Cerebellar nuclear complex (tissue), 1 donor: ENCODE data around the gene CHST5.

ENCODE experiments used
- DNase-seq, 2 experiments: peaks; one replicate each; lab custom pipeline; 2025; lab: John Stamatoyannopoulos, UW

Gene CHST5

DNA sequence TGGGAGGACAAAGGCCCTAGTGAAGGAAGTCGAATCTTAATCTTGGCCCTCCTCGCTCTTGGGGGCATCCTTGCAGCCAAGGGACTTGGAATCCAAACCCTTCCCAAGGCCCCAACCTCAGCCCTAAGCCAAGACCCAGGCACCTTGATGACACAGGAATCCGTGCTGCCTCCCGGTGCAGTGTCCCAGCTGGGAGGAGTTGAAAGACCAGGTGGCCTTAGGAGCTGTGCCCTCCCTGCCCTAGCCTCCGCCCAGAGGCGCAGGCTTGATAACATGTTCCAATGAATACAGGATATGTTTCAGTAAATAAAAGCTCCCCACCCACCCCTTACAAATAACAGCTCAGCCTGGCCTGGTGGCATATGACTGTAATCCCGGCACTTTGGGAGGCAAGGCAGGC is at the start of gene CHST5:
CHST5 (minus strand) TSS at position 208 of the 400 bp plus-strand sequence. CDS start 5,724 bp downstream, outside the sequence.
- DNase-seq = no peak

DNA sequence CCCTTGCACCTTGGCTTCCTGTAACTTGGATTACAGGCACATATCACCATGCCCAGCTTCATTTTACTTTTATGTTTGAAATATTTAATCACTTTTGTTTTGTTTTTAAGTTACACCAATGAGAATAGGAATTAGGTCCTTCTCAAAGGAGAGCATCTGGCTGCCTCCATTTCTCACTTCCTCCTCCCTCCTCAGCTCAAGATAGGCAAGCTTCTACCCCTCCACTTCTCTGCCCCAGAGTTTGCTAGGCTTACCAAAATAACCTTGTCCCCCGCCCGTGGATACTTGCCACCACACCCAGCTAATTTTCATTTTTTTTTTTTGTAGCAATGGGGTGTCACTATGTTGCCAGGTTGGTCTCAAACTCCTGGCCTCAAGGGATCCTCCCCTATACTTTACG is 48.2 kb upstream of the CHST5 start:
- no peak for DNase-seq

DNA sequence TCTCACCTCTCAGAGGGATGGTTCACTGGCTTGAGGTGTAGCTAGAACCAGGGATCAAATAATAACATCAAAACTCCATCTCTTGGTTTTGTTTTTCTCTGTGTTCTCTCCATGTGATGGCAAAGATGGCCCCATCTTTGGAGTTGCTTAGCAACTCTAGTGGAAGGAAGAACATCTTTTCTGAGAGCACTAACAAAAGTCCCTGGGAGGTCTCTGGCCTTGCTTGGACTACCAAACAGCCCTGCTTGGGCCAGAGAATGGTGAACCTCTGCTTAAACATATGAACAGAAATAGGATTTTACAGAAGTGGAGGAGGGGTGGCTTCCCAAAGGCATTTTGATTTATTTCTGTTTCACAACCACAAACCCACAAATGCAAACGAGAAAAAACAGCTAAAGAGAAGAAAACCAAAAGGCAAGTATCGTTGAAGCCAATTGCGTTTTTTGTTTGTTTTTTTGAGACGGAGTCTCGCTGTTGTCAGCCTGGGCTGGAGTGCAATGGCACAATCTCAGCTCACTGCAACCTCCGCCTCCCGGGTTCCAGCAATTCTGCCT is 43.5 kb upstream of the CHST5 start:
- DNase-seq = no peak

DNA sequence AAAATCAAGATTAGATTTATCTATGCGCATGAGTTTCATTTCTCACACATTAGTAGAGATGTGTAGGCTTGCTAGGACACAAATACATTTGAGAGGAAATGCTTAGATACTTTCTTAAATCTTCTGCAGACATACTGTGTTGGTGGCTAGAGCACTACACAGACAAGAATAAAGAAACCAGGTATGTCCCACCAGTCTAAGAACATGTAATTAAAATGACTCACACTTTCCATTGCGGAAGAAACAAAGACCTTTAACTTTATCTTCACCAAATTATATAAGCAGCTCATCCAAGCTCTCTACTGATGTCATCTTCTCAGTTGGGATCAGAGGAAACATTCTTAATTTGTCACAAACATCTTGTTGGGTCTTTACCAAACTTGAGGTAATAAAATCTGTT is 42.8 kb upstream of the CHST5 start:
- no peak for DNase-seq

DNA sequence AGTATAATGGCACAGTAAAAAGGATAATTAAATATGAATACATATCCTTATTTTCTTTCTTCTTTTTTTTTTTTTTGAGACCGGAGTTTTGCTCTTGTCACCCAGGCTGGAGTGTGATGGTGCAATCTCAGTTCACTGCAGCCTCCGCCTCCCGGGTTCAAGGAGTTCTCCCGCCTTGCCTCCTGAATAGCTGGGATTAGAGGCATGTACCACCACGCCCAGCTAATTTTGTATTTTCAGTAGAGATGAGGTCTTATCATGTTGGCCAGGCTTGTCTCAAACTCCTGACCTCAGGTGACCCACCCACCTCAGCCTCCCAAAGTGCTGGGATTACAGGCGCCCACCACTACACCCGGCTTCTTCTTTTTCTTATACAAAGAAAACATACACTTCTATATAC is 42.3 kb upstream of the CHST5 start:
- DNase-seq = no peak

DNA sequence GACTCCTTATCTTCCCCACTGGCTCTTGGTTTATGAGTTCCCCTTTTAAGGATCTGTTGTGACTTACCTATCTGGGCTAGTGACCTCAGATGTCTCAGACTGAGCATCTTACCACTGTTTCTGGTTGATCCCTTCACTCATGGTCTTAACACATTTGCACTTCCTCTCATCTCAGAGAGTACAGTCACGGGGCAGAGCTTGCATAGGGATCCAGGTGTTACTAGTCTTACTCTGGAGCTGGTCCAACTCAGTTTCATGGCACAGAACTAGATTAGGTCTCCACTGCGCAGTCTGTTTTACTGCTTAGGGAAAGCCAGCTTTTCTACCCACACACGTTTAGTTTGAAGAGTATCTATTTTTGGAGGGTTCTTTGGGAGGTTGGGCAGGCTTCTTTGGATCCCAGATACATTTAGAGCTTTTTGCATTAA is 40.5 kb upstream of the CHST5 start:
- no peak for DNase-seq

DNA sequence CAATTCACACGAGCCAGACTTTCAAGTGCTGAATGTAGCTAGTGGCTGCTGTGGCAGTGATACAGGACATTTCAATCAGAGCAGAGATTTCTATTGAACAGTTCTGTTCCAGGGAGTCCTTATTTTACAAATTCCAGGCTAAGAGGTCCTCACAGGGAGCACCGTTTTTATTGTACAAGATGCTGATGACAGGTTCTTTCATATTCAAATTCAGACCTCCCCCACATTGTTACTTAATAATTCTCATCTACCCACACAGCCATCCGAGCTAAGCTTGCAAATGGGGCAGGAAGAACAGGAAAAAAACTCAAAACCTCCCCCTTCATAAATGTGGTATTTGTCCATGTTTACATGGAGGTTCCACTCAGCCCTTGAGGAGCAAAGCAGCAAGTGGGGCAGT is 40.0 kb upstream of the CHST5 start:
- DNase-seq = no peak

DNA sequence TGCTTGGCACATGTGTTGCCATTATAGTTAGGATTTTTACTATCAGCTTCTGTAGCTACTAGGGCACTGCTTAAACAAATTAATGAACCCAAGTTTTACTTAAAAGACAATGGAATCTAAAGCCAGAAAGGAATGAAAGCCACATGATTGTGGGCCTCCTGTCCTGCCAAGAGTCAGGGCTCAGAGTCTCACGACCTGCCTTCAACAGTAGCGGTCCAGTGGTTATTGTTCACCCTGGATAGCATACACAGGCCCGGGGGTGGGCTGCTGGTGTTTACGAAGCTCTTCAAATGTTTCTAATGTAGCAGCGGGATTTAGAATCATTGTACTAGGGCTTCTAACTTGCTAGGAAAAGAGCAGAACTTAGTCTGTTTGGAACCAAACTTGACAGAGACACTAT is 38.0 kb upstream of the CHST5 start:
- no peak for DNase-seq

DNA sequence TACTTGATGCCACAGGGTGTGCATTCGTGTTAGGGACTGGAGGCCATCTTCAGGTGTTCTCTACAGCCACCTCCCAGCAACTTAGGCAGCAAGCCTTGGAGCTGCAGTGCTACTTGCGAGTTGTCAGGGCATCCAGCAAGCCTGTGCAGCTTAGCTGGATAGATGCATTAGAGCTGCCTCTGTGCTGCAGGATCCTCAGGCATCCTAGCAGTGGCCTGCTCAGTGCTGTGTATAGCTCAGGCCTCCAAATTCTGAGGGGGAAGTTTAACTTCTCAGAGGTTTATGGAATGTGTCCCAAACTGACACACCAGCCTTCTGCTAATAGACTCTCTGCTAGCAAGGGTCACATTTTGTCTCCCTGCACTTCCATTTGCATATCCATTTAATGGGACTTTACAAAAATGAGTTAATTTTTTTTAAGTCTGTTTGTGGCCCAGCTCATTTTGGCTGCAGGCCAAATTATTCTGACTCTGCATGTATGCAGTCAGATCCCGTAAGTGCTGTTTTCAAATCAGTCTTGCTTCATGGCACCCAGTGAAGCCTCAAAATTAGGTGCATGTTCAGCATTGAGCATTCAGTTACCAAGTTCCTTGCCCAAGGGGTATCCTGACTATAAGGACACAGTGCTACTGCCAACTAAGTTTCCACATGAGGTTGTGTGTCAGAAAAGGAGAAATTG is 37.1 kb upstream of the CHST5 start:
- no peak for DNase-seq

DNA sequence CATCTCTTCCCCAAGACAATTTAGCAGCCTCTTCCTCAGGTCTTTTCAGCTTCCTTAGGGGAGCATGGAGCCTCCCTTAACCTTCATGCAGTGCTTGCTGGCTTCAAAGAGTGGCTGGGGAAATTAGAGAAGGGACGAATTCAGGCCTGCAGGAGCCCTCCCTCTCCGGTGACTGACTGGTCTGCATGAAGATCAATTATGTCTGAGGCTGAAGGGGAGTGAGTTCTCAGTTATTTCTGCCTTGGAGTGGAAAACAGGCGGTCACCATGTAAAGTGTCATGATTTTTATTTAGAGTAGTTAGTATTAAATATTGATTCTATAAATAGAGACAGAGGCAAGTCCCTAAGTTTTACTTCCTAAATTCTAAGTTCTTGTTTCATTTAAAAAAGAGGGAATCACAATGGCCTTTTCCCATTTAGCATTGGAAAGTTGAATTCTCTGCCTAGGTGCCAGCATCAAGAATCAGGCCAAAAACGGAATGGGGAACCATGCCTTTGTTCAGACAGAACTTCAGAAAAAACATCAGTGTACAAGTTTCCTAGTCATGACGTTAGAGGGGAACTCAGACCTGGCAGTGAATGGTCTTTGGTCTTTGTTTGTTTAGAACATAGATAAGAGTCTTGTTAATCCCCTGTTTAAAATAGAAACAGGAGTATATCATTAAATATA is 34.6 kb upstream of the CHST5 start:
- DNase-seq = no peak

DNA sequence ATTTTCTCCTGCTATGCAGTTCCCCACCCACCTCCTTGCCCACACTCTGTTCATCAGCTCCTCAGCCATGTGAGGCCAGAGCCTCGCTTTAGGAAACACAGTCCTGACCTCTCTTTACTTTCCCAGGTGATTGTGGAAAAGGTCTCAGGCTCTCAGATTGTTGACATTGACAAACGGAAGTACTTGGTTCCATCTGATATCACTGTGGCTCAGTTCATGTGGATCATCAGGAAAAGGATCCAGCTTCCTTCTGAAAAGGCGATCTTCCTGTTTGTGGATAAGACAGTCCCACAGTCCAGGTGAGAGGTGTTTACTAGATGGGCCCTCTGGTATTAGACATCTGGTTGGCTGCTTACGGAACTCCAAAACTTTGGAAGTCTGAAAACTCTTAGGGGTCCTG is 32.0 kb upstream of the CHST5 start:
- DNase-seq = no peak

DNA sequence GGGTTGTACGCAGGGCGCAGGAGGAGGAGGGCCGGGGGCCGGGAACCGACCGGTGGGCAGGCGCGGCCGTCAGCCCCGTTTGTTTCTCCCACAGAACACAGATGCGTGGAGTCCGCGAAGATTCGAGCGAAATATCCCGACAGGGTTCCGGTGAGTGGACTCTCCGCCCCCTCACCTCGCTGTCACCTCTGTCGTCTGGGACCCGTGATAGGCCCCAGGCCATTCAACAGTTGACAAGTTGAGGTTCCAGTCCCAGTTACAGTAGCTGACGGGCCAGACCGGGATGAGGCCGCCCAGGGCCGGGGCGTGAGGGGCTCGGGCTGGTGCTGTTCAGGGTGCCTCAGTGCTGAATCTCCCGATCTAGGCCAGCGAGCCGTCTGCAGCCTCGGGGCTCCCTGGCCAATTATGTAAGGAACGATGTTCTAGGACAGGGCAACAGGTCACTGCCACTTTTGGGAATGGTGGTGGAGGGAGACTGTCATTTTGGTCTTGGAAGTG is 30.9 kb upstream of the CHST5 start:
- no peak for DNase-seq

DNA sequence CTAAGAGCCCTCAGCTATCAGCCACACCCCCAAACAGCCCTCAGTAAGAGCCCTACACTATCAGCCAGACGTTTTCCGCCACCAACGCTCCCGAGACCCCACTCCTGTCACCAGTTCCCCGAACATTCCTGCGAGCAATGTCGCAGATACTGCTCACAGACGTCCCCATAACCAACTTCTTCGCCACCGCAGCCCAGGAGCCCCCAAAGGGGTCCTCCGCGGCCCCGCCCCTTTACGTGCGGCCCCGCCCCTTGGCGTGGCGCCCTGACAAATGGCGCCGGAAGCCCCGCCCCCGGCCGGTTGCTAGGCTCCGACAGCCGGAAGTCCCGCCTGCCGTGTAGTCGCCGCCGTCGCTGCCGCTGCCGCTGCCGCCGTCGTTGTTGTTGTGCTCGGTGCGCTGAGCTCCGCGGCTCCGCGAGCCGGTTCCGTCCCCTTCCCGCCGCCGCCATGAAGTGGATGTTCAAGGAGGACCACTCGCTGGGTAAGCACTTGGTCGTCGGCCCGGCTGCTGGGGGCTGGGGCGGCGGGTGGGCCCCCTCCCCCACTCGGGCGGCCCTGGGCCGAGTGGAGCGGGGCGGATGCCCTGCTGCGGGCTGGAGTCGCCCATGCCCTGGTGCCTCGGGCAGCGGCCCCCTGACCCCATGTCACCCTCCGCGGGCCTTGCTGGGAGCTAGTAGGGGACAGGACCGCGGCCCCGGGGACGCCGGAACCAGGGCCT is 30.3 kb upstream of the CHST5 start, which contains the start of gene GABARAPL2:
GABARAPL2 (plus strand) TSS at position 340 of the 718 bp plus-strand sequence; CDS start at position 448, 108 bp downstream.
- DNase-seq = peak in 1 of 2 experiments; percentile 56

DNA sequence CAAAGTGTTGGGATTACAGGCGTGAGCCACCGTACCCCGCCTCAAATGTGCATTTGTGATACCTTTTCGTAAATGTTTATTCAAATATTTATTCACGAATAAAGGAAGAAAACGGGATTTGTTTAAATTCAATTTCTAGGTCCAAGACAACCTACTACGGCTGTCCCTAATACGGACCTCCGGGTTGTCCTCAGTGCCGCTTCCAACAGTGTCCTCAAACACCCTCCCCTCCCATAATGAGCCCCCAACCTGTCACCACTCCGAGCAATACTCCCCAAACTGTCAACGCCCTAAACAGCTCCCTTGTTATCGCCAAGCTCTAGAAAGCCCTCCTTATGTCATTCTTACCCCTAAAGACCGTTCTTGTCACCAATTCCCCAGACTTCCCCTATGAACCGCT is 29.7 kb upstream of the CHST5 start:
- no peak for DNase-seq

DNA sequence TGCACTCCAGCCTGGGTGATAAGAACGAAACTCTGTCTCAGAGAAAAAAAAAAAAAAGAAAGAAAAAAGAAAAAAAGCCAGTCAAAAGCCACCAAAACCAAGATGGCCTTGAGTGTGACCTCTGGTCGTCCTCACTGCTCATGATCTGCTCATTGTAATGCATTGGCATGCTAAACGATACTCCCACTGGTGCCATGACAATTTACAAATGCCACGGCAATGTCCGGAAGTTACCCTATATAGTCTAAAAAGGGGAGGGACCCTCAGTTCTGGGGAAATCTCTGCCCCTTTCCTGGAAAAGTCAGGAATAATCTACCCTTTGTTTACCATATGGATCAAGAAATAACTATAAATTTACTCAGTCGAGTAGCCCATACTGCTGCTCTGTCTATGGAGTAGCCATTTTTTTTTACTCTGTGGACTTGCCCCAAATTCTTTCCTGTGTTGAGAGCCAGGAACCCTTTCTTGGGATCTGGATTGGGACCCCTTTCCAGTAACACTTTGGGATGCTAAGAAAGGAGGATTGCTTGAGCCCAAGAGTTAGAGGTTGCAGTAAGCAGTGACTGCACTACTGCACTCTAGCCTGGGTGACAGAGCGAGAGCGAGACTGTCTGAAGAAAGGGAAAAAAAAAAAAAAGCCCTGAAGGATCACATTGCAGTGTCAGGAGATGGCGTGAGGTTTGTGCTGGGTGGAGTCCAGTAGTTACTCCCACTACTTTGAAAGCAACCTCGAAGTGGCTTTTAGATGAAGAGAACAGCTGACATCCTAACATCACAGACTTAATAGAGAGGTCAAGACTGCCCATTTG is 23.9 kb upstream of the CHST5 start:
- DNase-seq = no peak

DNA sequence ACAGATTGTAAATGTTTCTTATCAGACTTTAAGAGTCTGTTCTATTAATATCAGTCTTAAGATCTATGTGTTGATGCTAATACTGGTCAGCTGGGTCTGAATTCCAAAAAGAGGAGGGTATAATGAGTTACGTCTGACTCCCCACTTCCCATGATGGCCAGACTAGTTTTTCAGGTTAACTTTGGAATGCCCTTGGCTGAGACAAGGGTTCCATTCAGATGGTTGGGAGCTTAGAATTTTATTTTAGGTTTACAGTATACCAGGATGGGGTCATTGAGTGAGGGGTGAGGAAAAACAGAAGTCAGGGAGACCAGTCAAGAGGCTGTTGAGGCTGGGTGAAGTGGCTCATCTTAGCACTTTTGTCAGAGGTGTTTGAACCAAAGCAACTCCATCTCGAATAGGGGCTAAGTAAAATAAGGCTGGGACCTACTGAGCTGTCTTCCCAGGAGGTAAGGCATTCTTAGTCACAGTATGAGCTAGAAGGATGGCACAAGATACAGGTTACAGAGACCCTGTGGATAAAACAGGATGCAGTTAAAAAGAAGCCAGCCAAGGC is 23.0 kb upstream of the CHST5 start:
- no peak for DNase-seq

DNA sequence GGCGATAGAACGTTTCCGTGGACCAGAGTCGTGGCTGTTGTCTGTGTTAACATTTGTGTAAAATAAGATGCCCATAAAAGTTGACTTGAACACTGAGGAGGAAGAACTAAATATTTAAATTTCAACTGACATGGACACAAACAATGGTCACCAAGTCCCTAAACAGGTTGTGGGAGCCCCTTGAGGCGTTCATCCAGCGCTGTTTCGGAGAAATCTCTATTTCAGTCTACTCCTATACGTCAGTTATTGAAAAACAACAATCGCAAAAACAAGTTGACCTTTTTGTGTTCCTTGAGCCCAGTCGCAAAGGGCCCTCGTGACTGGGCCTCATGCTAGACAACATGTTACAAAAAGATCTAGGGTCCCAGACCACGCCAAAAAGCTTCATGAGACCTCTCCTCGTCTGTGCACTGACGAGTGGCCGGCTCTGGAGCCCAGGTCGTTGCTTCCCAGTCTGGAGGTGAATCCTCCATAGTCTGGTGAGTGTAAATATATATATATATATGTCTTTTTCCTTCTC is 20.6 kb upstream of the CHST5 start:
- no peak for DNase-seq

DNA sequence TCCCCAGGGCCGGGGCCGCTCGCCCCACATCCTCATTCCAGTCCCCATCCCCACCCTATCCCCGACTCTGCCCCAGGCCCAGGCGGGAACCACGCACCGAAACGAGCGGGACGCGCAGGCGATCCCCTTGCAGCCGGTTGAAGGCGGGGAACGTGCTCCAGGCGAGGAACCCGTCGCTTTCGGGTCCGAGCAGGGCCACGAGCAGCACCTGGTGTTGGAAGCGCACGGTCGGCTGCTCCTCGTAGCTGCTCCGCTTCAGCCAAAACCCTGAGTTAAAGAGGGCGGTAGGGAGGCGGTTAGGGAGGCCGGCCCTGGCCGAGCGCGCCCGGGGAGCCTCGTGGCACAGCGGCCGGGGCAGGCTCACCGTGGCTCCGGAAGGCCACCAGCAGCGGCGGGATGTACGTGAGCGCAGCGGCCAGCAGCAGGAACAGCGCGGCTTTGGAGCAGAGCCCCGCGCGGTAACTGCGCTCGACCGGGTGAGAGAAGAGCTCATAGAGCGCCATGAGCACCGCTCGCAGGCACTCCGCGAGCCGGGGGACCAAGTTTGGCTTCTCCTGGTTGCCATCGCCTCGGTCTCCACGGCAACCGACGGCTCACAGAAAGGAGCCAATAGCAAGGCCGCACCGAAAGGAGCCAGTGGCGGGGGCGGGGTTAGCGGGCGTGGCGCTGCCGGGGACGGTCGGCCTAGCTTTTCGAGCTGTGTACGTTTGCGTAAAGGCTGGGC is 20.0 kb upstream of the CHST5 start, which contains the start of gene TMEM231:
TMEM231 (minus strand) TSS at position 546 of the 724 bp plus-strand sequence; CDS start at position 503, 43 bp downstream.
- DNase-seq = peak; percentile 68 to 89

DNA sequence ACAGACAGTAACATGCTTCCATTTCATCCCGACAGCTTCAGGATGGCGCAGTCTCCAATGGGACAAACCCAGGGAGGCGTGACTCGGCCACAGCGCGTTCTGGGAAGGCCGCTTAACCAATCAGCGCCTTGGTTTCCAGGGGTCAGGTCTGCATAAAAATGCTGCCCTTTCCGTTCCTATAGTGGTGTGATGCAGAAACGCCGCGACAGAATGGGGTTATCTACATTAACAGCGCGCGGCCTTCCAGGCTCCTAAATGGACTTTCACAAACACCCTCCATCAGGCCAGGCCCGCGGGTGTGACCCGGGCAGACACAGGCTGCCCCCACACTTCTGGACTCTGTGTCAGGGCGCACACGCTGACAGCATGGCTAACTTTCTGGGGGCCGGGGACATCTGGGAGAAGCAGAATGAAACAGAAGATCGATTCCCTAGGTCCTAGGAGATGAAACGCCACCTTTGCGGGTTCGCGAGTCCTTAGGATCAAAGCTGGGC is 19.4 kb upstream of the CHST5 start:
- DNase-seq = peak; percentile 38 to 76

DNA sequence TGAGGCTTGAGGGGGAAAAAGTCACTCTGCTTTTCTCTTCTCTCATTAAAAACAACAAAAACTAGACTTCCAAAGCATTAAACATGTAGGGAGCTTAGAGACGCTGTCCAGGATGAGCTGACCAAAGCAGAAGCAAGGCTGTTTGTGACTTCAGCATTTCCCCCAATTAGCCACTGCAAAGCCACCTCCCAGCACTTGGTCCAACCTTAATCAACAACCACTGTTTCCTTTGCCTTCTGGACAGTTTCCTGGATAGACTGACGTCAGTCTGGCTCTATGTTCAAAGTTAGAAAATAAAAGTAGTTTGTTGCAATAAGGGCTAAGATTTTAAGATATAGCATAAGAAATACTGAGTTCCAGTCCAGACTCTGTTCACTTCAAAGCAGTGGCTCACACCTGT is 17.0 kb upstream of the CHST5 start:
- DNase-seq = no peak
